ENCODE data around the gene POLR3GL. TPM values are rescaled to one million over a fixed set of nuclear protein-coding genes. Genes with fewer than 3 reads are reported as not detected.

The POLR3GL gene
- total and polyA plus RNA-seq, 10 of the 15 experiments (the other 5 are each of a cell fraction or from before 2014, with no cell fraction given): 12.8 to 47.0 (median 26.6) TPM

DNA sequence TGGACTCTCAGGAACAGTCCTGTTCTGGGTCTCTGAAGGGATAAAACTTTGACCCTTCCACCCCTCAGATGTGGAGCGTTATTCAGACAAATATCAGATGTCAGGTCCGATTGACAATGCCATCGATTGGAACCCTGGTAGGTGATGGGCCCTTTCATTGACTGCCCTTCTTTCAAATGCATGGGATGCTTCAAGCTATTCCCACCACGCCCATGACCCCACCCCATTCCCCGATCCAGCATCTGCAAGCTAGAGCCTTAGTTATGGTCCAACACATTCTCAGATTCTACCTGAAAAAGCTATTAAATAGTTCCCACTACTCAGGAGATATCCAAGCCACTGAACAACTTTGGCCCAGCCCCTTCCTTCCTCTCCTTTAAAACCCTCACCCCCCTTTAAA, 12.5 kb downstream of the POLR3GL start:
- intact Hi-C loops (cut with micrococcal nuclease; ENCODE audit: unreplicated experiment) (loop anchor here (1.0 to 2.0 kb wide), 3 partner anchors 18 to 36 kb away; partner anchors contain the start of gene LIX1L), in situ Hi-C loops (cut with MboI) (no loop called here)
- DNase-seq (ENCODE audit: low read depth, low spot score) (no peak), ATAC-seq (no peak), FAIRE-seq (no peak)
- no TSS peak for BruUV-seq (replicated peaks)
- H3K79me2 ChIP-seq (ENCODE audit: control insufficient read depth, insufficient read depth, low read length): no peaks in the 10 kb centered on the region
- H3K4me1 ChIP-seq (ENCODE audit: control insufficient read depth, insufficient read depth, low read length): peaks cover 44% of the 10 kb centered on the region
- H3K27ac ChIP-seq (ENCODE audit: control insufficient read depth, insufficient read depth): no peak overlapping the region
- ChIA-PET SMC1A (ENCODE audit: uncharacterized antibody, unreplicated experiment) (interaction anchor here (0.7 to 10.9 kb wide), 15 partner anchors 12 to 132 kb away, joined by 3 to 244 read pairs (median 20); partner anchors contain the start of genes ANKRD34A, LIX1L, NUDT17 and PIAS3), CTCF (interaction anchor here (0.7 to 9.4 kb wide), 21 partner anchors 9 to 131 kb away, joined by 3 to 361 read pairs (median 7); partner anchors contain the start of genes ANKRD34A, LIX1L, NUDT17 and PEX11B), POLR2A (interaction anchor here (0.7 to 6.5 kb wide), 9 partner anchors 8 to 55 kb away, joined by 3 to 102 read pairs (median 8); partner anchors contain the start of genes ANKRD34A, POLR3GL and TXNIP), RAD21 (ENCODE audit: unreplicated experiment) (interaction anchor here (0.7 to 7.9 kb wide), 13 partner anchors 12 to 184 kb away, joined by 3 to 136 read pairs (median 8); partner anchors contain the start of genes ANKRD34A, LIX1L, NUDT17 and PEX11B)
- no peak overlapping the region for H3K9ac ChIP-seq (ENCODE audit: control insufficient read depth, insufficient read depth, low read length)
- no peaks in the 10 kb centered on the region for H4K20me1 ChIP-seq (ENCODE audit: control insufficient read depth, insufficient read depth)
- no peak overlapping the region for H3K4me2 ChIP-seq (ENCODE audit: control insufficient read depth, insufficient read depth)
- WGBS (ENCODE audit: insufficient coverage, insufficient replicate concordance, low lambda C conversion rate, missing lambda C conversion rate): 62% methylated on average over 5 of the region's 5 CpGs
- TF ChIP-seq HDAC2 (IDR thresholded peaks at IDR 0.05): no peak
- H2AFZ ChIP-seq (ENCODE audit: control insufficient read depth, low read depth, low read length): peak overlapping the region; percentile 58; the same call in 1 of the 2 replicates
- H3K27me3 ChIP-seq (replicated peaks in 1 of 2; ENCODE audit: control insufficient read depth in 2 of 2, insufficient read depth in 2 of 2, low read length in 1 of 2): no peaks in the 10 kb centered on the region
- no peak overlapping the region for H3K4me3 ChIP-seq
- no peaks in the 10 kb centered on the region for H3K9me3 ChIP-seq (replicated peaks; ENCODE audit: control insufficient read depth, insufficient read depth, low read length)
- H3K36me3 ChIP-seq (ENCODE audit: control insufficient read depth in 2 of 2, insufficient read depth in 2 of 2, low read length in 1 of 2): no peaks in the 10 kb centered on the region

GRCh38 chr1:145977486-145978470, 13.3 kb downstream of the POLR3GL start:
- peak overlapping the region; percentile 99 for H3K27ac ChIP-seq (ENCODE audit: control insufficient read depth, insufficient read depth)
- no peak for DNase-seq (ENCODE audit: low read depth, low spot score)
- ChIA-PET SMC1A (ENCODE audit: uncharacterized antibody, unreplicated experiment) (interaction anchor here (0.6 to 10.9 kb wide), 21 partner anchors 8 to 133 kb away, joined by 3 to 244 read pairs (median 7); partner anchors contain the start of genes ANKRD34A, LIX1L, NUDT17 and PIAS3), CTCF (interaction anchor here (0.7 to 9.4 kb wide), 24 partner anchors 10 to 132 kb away, joined by 3 to 361 read pairs (median 6); partner anchors contain the start of genes ANKRD34A, ANKRD35, LIX1L and NUDT17), POLR2A (interaction anchor here (1.2 to 6.5 kb wide), 14 partner anchors 9 to 59 kb away, joined by 3 to 102 read pairs (median 14); partner anchors contain the start of genes ANKRD34A, LIX1L, POLR3GL and RBM8A), RAD21 (ENCODE audit: unreplicated experiment) (interaction anchor here (1.2 to 7.9 kb wide), 19 partner anchors 11 to 132 kb away, joined by 3 to 136 read pairs (median 15); partner anchors contain the start of genes ANKRD34A, LIX1L, NUDT17 and PEX11B)
- no peaks in the 10 kb centered on the region for H3K9me3 ChIP-seq (replicated peaks; ENCODE audit: control insufficient read depth, insufficient read depth, low read length)
- intact Hi-C loops (cut with micrococcal nuclease; ENCODE audit: unreplicated experiment): loop anchor here (1.0 to 2.0 kb wide), 3 partner anchors 19 to 36 kb away; partner anchors contain the start of gene LIX1L
- H3K9ac ChIP-seq (ENCODE audit: control insufficient read depth, insufficient read depth, low read length): no peak overlapping the region; the same call in 1 of the 2 replicates
- H3K79me2 ChIP-seq (ENCODE audit: control insufficient read depth, insufficient read depth, low read length): no peaks in the 10 kb centered on the region
- peak; percentile 53 for ATAC-seq
- no peak overlapping the region for H3K4me2 ChIP-seq (ENCODE audit: control insufficient read depth, insufficient read depth)
- in situ Hi-C loops (cut with MboI): no loop called here
- H4K20me1 ChIP-seq (ENCODE audit: control insufficient read depth, insufficient read depth): no peaks in the 10 kb centered on the region
- H2AFZ ChIP-seq (ENCODE audit: control insufficient read depth, low read depth, low read length): peak overlapping the region; percentile 58
- WGBS (ENCODE audit: insufficient coverage, insufficient replicate concordance, low lambda C conversion rate, missing lambda C conversion rate): 24% methylated on average over 9 of the region's 9 CpGs
- H3K36me3 ChIP-seq (ENCODE audit: control insufficient read depth in 2 of 2, insufficient read depth in 2 of 2, low read length in 1 of 2): no peaks in the 10 kb centered on the region
- BruUV-seq (replicated peaks): TSS peak; percentile 80
- H3K4me3 ChIP-seq: no peak overlapping the region
- H3K4me1 ChIP-seq (ENCODE audit: control insufficient read depth, insufficient read depth, low read length): peaks cover 46% of the 10 kb centered on the region
- peak; percentile 89 for FAIRE-seq
- H3K27me3 ChIP-seq (replicated peaks in 1 of 2; ENCODE audit: control insufficient read depth in 2 of 2, insufficient read depth in 2 of 2, low read length in 1 of 2): no peaks in the 10 kb centered on the region
- TF ChIP-seq SPI1 (IDR thresholded peaks at IDR 0.05; ENCODE audit: borderline replicate concordance, insufficient read depth, low read depth, low read length) (peak; percentile 60; the same call in 1 of the 2 replicates), WRNIP1 (IDR thresholded peaks at IDR 0.05; ENCODE audit: borderline replicate concordance, low read depth, low read length) (peak; percentile 53; the same call in 1 of the 2 replicates), YY1 (IDR thresholded peaks at IDR 0.05; ENCODE audit: low read depth, low read length) (peak; percentile 56; the same call in 1 of the 2 replicates), SMARCA5 (IDR thresholded peaks at IDR 0.05) (peak; percentile 30; the same call in 1 of the 2 replicates), PML (IDR thresholded peaks at IDR 0.05; ENCODE audit: low read length) (peak; percentile 11; the same call in 1 of the 2 replicates), BHLHE40 (IDR thresholded peaks at IDR 0.05; ENCODE audit: borderline replicate concordance in 1 of 2, low read depth in 2 of 2, low read length in 1 of 2) (0 out of 4 replicates have a peak, but pooled peaks of 1 of the 2 experiments have one; percentile 25), IRF4 (IDR thresholded peaks at IDR 0.05; ENCODE audit: low read depth, low read length) (0 out of 2 replicates have a peak, but pooled peaks have one; percentile 25), SMAD1 (IDR thresholded peaks at IDR 0.05; ENCODE audit: low read depth, partially characterized antibody) (no peak), RAD21 (IDR thresholded peaks at IDR 0.05; ENCODE audit: insufficient read depth, low read depth, low read length) (peak; percentile 97), SP1 (IDR thresholded peaks at IDR 0.05; ENCODE audit: low read depth, low read length) (peak; percentile 29), SMC3 (IDR thresholded peaks at IDR 0.05; ENCODE audit: borderline replicate concordance, low read length) (peak; percentile 91)
- TF ChIP-seq, protein P1, sequence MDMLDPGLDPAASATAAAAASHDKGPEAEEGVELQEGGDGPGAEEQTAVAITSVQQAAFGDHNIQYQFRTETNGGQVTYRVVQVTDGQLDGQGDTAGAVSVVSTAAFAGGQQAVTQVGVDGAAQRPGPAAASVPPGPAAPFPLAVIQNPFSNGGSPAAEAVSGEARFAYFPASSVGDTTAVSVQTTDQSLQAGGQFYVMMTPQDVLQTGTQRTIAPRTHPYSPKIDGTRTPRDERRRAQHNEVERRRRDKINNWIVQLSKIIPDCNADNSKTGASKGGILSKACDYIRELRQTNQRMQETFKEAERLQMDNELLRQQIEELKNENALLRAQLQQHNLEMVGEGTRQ (IDR thresholded peaks at IDR 0.05; ENCODE audit: borderline replicate concordance, low read depth, low read length): no peak

Data from GM12878 (cell line).